RCC 7860 (cell line): Measurements from ENCODE around the gene RAB41.
"Not testable (repeated sequence)": the region's sequence is repeated elsewhere in the genome, so short reads cannot be mapped to it uniquely, and the experiment has no call there.

ENCODE experiments used
- DNase-seq: peaks from one replicate; pipeline ENCODE4 v3.0.0-alpha.2; 2015; ENCODE audit warnings: low spot score
- FAIRE-seq: peaks from 2 replicates; lab custom pipeline; 2012; peaks lifted over from hg19 to GRCh38; lab: Jason Lieb, UNC

Gene RAB41

GRCh38 chrX:70289793-70290770 lies 8.1 kb downstream of the RAB41 start, which contains the start of the genes KIF4A and PDZD11:
Gene KIF4A, plus strand, starts transcription at chrX:70290104. Its CDS starts 355 bp downstream, at chrX:70290459.
Gene PDZD11, minus strand, starts transcription at chrX:70289927. Its CDS starts 586 bp downstream, at chrX:70289341.
- peak; percentile 62 for FAIRE-seq
- peak; percentile 64 for DNase-seq

DNA sequence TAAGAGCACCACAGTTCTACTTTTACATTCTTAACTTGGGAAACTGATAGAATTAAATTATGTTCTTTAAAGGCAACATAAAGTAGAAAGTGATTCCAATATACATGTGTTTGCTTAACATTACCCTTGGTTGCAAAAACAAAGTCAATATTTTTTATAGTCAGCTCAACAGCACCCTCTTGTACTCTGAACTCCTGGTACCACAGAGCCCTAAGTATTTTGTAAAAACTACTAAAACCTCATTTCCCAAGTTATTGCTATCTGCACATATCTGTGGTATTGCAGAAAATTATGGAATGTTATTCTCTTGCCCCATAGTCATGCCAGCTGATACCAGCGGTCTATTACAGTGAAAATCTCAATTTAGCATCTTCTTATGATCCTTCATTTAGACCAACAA lies 10.8 kb downstream of the RAB41 start:
- no peak for DNase-seq
- no peak for FAIRE-seq

DNA sequence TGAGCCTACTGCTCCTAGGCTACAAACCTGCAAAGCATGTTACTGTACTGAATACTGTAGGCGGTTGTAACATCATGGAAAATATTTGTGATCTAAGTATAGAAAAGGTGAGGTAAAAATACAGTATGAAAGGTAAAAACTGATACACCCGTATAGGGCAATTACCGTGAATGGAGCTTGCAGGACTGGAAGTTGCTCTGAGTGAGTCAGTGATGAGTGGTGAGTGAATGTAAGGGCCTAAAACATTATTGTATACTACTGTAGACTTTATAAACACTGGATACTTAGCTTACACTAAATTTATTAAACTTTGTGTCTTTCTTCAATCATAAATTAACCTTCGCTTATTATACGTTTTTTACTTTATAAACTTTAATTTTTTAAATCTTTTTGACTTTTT lies 11.6 kb downstream of the RAB41 start:
- DNase-seq: no peak
- FAIRE-seq: peak; percentile 69

DNA sequence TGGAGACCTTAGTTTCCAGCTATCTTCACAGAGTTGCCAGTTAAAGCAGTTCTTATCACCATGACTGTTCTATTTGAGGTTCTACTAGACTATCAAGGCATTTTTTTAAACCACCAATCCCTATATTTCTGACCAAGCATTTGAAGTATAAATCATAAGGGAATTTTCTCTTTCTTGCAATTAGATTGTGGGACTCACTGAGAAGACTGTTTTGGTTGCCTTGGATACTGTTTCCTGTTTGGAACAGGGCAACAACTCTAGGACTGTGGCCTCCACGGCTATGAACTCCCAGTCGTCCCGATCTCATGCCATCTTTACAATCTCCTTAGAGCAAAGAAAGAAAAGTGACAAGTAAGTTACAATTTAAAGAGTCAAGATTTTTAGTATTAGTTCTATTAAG lies 19.7 kb downstream of the RAB41 start:
- DNase-seq: no peak
- FAIRE-seq: no peak

DNA sequence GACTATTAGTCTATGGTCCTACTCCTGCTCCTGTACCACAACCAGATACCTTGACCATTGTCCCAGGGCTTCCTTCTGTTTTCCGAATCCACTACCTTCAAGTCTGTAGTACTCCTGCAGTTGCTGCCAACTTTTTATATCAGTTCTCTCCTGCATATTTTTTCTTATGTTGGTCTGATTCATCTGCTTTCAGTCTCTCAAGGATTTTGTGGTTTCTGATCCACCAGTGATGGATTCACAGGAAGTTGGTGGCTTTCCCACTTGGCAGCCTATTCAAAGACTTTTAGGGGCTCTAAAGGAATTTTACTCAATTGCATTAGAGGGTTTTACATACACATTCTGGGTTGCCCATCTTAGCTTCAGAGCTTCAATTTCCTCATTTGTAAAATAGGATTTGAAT lies 31.5 kb downstream of the RAB41 start:
- FAIRE-seq: peak; percentile 75

GRCh38 chrX:70322784-70323183 lies 40.8 kb downstream of the RAB41 start:
- no peak for FAIRE-seq

More for the DNA sequence above, 31.5 kb downstream of the RAB41 start:
- peak; percentile 23 for DNase-seq

DNA sequence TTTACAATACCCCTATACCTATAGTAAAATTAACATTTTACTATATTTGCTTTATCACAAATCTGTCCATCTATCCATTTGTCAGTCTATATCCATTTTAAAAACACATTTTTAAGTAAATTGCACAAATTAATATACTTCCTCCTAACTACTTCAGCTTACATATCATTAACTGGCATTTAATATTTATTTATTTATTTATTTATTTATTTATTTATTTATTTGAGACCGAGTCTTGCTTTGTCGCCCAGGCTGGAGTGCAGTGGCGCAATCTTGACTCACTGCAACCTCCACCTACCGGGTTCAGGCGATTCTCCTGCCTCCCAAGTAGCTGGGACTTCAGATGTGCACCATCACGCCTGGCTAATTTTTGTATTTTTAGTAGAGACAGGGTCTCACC lies 41.7 kb downstream of the RAB41 start:
- DNase-seq, FAIRE-seq: not testable (repeated sequence)

More at GRCh38 chrX:70322784-70323183, 40.8 kb downstream of the RAB41 start:
- DNase-seq: no peak

GRCh38 chrX:70324326-70324725 lies 42.4 kb downstream of the RAB41 start:
- FAIRE-seq (no peak), DNase-seq (no peak)

GRCh38 chrX:70331161-70331560 lies 49.2 kb downstream of the RAB41 start:
- FAIRE-seq: no peak

DNA sequence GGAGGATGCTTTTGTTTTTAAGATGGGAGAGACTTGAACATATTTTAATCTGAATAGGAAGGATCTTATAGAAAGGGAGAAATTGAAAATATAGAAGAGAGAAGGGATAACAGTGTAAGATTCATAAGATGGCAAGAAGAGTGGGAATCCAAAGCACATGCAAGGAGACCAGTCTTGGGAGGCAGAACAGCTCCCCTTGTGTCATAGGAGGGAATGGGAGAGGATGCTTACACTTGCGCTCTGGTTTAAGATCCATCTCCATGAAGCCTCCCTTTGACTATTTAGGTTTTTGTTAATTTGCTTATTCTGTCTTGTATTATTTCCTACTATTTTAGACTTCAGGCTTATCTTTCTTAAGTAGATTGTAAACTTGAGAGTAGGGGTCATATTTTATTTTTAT lies 50.6 kb downstream of the RAB41 start:
- DNase-seq: no peak
- FAIRE-seq: no peak

More at GRCh38 chrX:70331161-70331560, 49.2 kb downstream of the RAB41 start:
- DNase-seq: no peak
